H1 (cell line): ENCODE data around the gene ADPRHL1. TPM values are rescaled to one million over a fixed set of nuclear protein-coding genes. Genes with fewer than 3 reads are reported as not detected.

ENCODE experiments used
- CTCF ChIA-PET: fragments of 300-600 bp; sonication (Branson Sonifier 250); formaldehyde crosslinking; loops from one replicate; lab custom pipeline; 2021; ENCODE audit not compliant: partially characterized antibody; lab: Charles Lee
- POLR2A ChIA-PET: fragments of 300-600 bp; sonication (Branson Sonifier 250); formaldehyde crosslinking; loops from one replicate; lab custom pipeline; 2021; ENCODE audit warnings: inconsistent platforms; ENCODE audit not compliant: partially characterized antibody; lab: Charles Lee
- DNase-seq, 2 experiments: peaks; one replicate each; pipeline versions ENCODE4 v3.0.0 to v3.0.0-alpha.2; 2010 to 2022; ENCODE audit warnings: low spot score in 2 of 2, low read depth in 1 of 2, mixed read lengths in 1 of 2
- FAIRE-seq: peaks from 2 replicates; lab custom pipeline; 2011; peaks lifted over from hg19 to GRCh38; lab: Jason Lieb, UNC
- H2AFZ ChIP-seq: 2 replicates; pipeline ENCODE4 v1.8.1; 2012; ENCODE audit warnings: low read length, inconsistent platforms
- H2AK5ac ChIP-seq: 2 replicates; pipeline ENCODE4 v1.6.1; 2013; ENCODE audit warnings: low read depth, low read length
- H2BK120ac ChIP-seq: replicated peaks from 2 replicates; pipeline ENCODE3; 2013; ENCODE audit warnings: low read depth, low read length, inconsistent platforms
- H2BK12ac ChIP-seq: 2 replicates; pipeline ENCODE4 v1.6.1; 2013; ENCODE audit warnings: low read depth, low read length
- H2BK15ac ChIP-seq: 2 replicates; pipeline ENCODE4 v1.6.1; 2013; ENCODE audit warnings: low read length
- H2BK20ac ChIP-seq: 2 replicates; pipeline ENCODE4 v1.6.1; 2013; ENCODE audit warnings: low read length
- H2BK5ac ChIP-seq: 2 replicates; pipeline ENCODE4 v1.6.1; 2013; ENCODE audit warnings: low read depth, low read length
- H3K14ac ChIP-seq: 2 replicates; pipeline ENCODE4 v1.6.1; 2013; ENCODE audit warnings: inconsistent platforms; ENCODE audit not compliant: insufficient read length
- H3K18ac ChIP-seq: 2 replicates; pipeline ENCODE4 v1.6.1; 2013; ENCODE audit warnings: low read length; ENCODE audit errors: extremely low read depth
- H3K23ac ChIP-seq: 2 replicates; pipeline ENCODE4 v1.6.1; 2013; ENCODE audit warnings: inconsistent platforms; ENCODE audit not compliant: insufficient read length
- H3K23me2 ChIP-seq: 2 replicates; pipeline ENCODE4 v1.6.1; 2013; ENCODE audit warnings: low read depth, low read length
- H3K27ac ChIP-seq: 2 replicates; pipeline ENCODE4 v1.6.1; 2011; ENCODE audit warnings: low read depth, low read length, inconsistent platforms
- H3K27me3 ChIP-seq, 4 experiments: replicated peaks in 1 of 4; 1 replicate in 1 of 4; 2 replicates in 3 of 4; pipeline versions ENCODE4 v1.6.1 to v1.8.1; 2011 to 2013; ENCODE audit warnings: low read length in 3 of 4, mild to moderate bottlenecking in 3 of 4, inconsistent platforms in 2 of 4, mixed read lengths in 2 of 4, moderate library complexity in 1 of 4; ENCODE audit not compliant: control insufficient read depth in 3 of 4, insufficient read depth in 3 of 4; ENCODE audit errors: extremely low read depth in 1 of 4
- H3K36me3 ChIP-seq, 4 experiments: 2 replicates each; pipeline versions ENCODE4 v1.6.1 to v1.8.1; 2011 to 2013; ENCODE audit warnings: mild to moderate bottlenecking in 4 of 4, low read length in 3 of 4, moderate library complexity in 2 of 4, control low read depth in 1 of 4, inconsistent platforms in 1 of 4; ENCODE audit not compliant: insufficient read depth in 4 of 4, control insufficient read depth in 2 of 4
- H3K4ac ChIP-seq: replicated peaks from 2 replicates; pipeline ENCODE3; 2013; ENCODE audit warnings: low read length, low read depth, mixed read lengths, inconsistent platforms; ENCODE audit not compliant: insufficient read length
- H3K4me1 ChIP-seq, 4 experiments: replicated peaks in 1 of 4; 1 replicate in 1 of 4; 2 replicates in 3 of 4; pipeline versions ENCODE4 v1.6.1 to v1.8.1; 2011 to 2013; ENCODE audit warnings: low read length in 3 of 4, inconsistent platforms in 2 of 4, mixed read lengths in 1 of 4; ENCODE audit not compliant: insufficient read depth in 4 of 4, control insufficient read depth in 3 of 4
- H3K4me2 ChIP-seq, 2 experiments: 2 replicates each; pipeline versions ENCODE4 v1.6.1 to v1.8.1; 2011 to 2013; ENCODE audit warnings: low read depth in 2 of 2, low read length in 2 of 2, control low read depth in 1 of 2, inconsistent platforms in 1 of 2, mild to moderate bottlenecking in 1 of 2; ENCODE audit not compliant: insufficient read depth in 1 of 2
- H3K4me3 ChIP-seq, 4 experiments: fragments of 200-600, 300-600 bp in 1 of 4; sonication (generic), shearing (Covaris generic), sonication (Bioruptor Twin) in 1 of 4; 2 replicates each; pipeline versions ENCODE4 v1.5.1 to v1.8.1; 2011 to 2016; ENCODE audit warnings: low read length in 4 of 4, low read depth in 3 of 4, control low read depth in 2 of 4, inconsistent platforms in 2 of 4, mild to moderate bottlenecking in 2 of 4, mixed read lengths in 1 of 4, moderate library complexity in 1 of 4; ENCODE audit not compliant: insufficient read depth in 2 of 4; ENCODE audit errors: extremely low read depth in 1 of 4
- H3K56ac ChIP-seq: replicated peaks from 2 replicates; pipeline ENCODE3; 2013; ENCODE audit warnings: low read depth, mild to moderate bottlenecking, mixed read lengths, low read length, inconsistent platforms; ENCODE audit not compliant: insufficient read length
- H3K79me1 ChIP-seq: 2 replicates; pipeline ENCODE4 v1.6.1; 2013; ENCODE audit warnings: low read depth, low read length, control low read depth
- H3K79me2 ChIP-seq, 2 experiments: 2 replicates each; pipeline versions ENCODE4 v1.6.1 to v1.8.1; 2012 to 2013; ENCODE audit warnings: low read length in 2 of 2, mild to moderate bottlenecking in 2 of 2, inconsistent platforms in 1 of 2; ENCODE audit not compliant: insufficient read depth in 2 of 2, control insufficient read depth in 1 of 2
- H3K9ac ChIP-seq, 4 experiments: replicated peaks in 1 of 4; 1 replicate in 1 of 4; 2 replicates in 3 of 4; pipeline versions ENCODE4 v1.6.1 to v1.8.1; 2011 to 2013; ENCODE audit warnings: low read depth in 3 of 4, low read length in 3 of 4, control low read depth in 2 of 4, mild to moderate bottlenecking in 2 of 4, moderate library complexity in 2 of 4, inconsistent platforms in 1 of 4; ENCODE audit errors: extremely low read depth in 1 of 4
- H3K9me3 ChIP-seq, 2 experiments: 2 replicates each; pipeline versions ENCODE4 v1.6.1 to v1.8.1; 2012 to 2013; ENCODE audit warnings: mild to moderate bottlenecking in 2 of 2, moderate library complexity in 2 of 2, control low read depth in 1 of 2, inconsistent platforms in 1 of 2, low read depth in 1 of 2, low read length in 1 of 2, mixed read lengths in 1 of 2; ENCODE audit not compliant: insufficient read depth in 2 of 2
- H4K20me1 ChIP-seq, 2 experiments: replicated peaks in 1 of 2; 2 replicates each; pipeline versions ENCODE3 to v1.8.1; 2011 to 2013; ENCODE audit warnings: inconsistent platforms in 2 of 2, low read length in 2 of 2, mild to moderate bottlenecking in 1 of 2; ENCODE audit not compliant: insufficient read depth in 2 of 2, control insufficient read depth in 1 of 2
- H4K5ac ChIP-seq: 2 replicates; pipeline ENCODE4 v1.6.1; 2013; ENCODE audit warnings: low read length, low read depth, mixed read lengths, inconsistent platforms; ENCODE audit not compliant: insufficient read length
- H4K8ac ChIP-seq: 2 replicates; pipeline ENCODE4 v1.8.0; 2013; ENCODE audit warnings: mild to moderate bottlenecking, moderate library complexity, low read length, inconsistent platforms; ENCODE audit not compliant: insufficient read depth; ENCODE audit errors: extremely low read depth
- H4K91ac ChIP-seq: replicated peaks from 2 replicates; pipeline ENCODE3; 2013; ENCODE audit warnings: low read length, mixed read lengths, inconsistent platforms; ENCODE audit not compliant: insufficient read length
- ASH2L ChIP-seq: fragments of 200-600, 300-600 bp; sonication (generic); IDR thresholded peaks from one replicate; pipeline ENCODE4 v1.7.1; 2017; ENCODE audit warnings: low read length
- WGBS, 2 experiments: shearing (Covaris generic) in 1 of 2; methylation state at CpG; one replicate each; pipeline versions ENCODE4 v1.1.6 to v1.1.7; 2013 to 2015; ENCODE audit warnings: low lambda C conversion rate in 2 of 2, mixed read lengths in 2 of 2, inconsistent platforms in 1 of 2, low coverage in 1 of 2, missing lambda C conversion rate in 1 of 2; ENCODE audit not compliant: insufficient replicate concordance in 2 of 2, insufficient coverage in 1 of 2, insufficient read length in 1 of 2; ENCODE audit errors: extremely low coverage in 1 of 2, missing lambda C conversion rate in 1 of 2; 5-methylcytosine and 5-hydroxymethylcytosine counted together
- polyA plus RNA-seq, 7 experiments: library from polyadenylated mRNA; depleted of rRNA in 3 of 7; stranded (reverse) in 5 of 7; unstranded in 2 of 7; fragments of >200 nt in 5 of 7; fragments of 200-250 nt in 2 of 7; gene quantifications; 1 replicate in 5 of 7; 2 replicates in 1 of 7; 4 replicates in 1 of 7; pipeline versions ENCODE4 v1.2.1 to v1.2.3, GENCODE V29; 2011 to 2013; ENCODE audit warnings: missing spikeins in 2 of 7, mixed read lengths in 2 of 7
- total RNA-seq: library from RNA; stranded (reverse); fragmentation: NEBNext Ultra II Directional; extraction: Animal tissue kit (Norgen Biotek cat#: 25700); gene quantifications from 2 replicates; pipeline ENCODE4 v1.2.1, GENCODE V29; 2021

The ADPRHL1 gene
- total and polyA plus RNA-seq, 2 of the 8 experiments (the other 6 are each of a cell fraction or from before 2014, with no cell fraction given), result 0.74 to 1.7 TPM

DNA sequence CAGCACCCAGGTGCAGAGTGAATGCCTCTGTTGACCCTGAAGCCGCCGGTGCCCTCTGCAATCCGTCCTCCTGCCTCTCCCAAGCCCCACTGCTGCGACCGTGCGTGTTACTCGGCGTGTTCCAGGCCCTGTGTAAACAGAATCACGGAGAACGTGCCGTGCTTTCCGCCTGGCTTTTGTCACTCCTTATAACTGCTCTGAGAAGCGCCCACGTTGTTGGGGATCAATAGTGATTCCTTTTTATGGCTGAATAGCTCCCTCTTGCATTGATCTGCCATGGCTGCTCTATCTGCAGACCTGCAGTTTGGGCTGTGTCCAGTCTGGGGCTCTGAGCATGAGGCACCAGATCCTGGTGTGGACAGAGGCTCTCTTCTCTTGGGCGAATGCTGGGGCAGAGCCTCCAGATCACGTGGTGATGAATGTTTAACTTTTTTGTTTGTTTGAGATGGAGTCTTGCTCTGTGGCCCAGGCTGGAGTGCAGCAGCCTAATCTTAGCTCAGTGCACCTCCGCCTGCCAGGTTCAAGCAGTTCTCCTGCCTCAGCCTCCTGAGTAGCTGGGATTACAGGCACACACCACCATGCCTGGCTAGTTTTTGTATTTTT, 15.8 kb downstream of the ADPRHL1 start:
- Histone ChIP-seq H3K4ac (no peak overlapping the region), H3K23ac (no peak overlapping the region), H4K91ac (no peak overlapping the region), H4K8ac (peak overlapping the region; percentile 28; the same call in 1 of the 2 replicates), H3K4me3 (no peak overlapping the region), H3K14ac (no peak overlapping the region), H3K56ac (no peak overlapping the region), H4K20me1 (no peaks in the 10 kb centered on the region), H2AFZ (peak overlapping the region; percentile 70; the same call in 1 of the 2 replicates), H3K18ac (no peak overlapping the region), H3K27me3 (no peaks in the 10 kb centered on the region), H3K4me2 (no peak overlapping the region), H3K79me1 (no peaks in the 10 kb centered on the region), H3K9ac (no peak overlapping the region), H4K5ac (no peak overlapping the region), H3K79me2 (no peaks in the 10 kb centered on the region), H2BK15ac (no peak overlapping the region), H2BK120ac (no peak overlapping the region), H2AK5ac (no peak overlapping the region)
- no peak for FAIRE-seq
- POLR2A ChIA-PET, result no interaction called here
- no peak for DNase-seq
- CTCF ChIA-PET, result interaction anchor here (0.7 to 1.0 kb wide), 2 partner anchors 21 to 168 kb away, joined by 3 read pairs; no protein-coding TSS in a partner anchor
- no peak for TF ChIP-seq ASH2L
- TF ChIP-seq, all 59 proteins: peak for 0
- H3K9me3 ChIP-seq, result no peaks in the 10 kb centered on the region
- no peak overlapping the region for H2BK20ac ChIP-seq
- no peaks in the 10 kb centered on the region for H3K23me2 ChIP-seq
- no peak overlapping the region for H2BK12ac ChIP-seq
- no peak overlapping the region for H2BK5ac ChIP-seq
- 0 out of 8 replicates have a peak, but pooled peaks cover 0 to 2% (median 0%) of the 10 kb centered on the region in 4 experiments for H3K36me3 ChIP-seq
- H3K4me1 ChIP-seq, result no peaks in the 10 kb centered on the region
- no peak overlapping the region for H3K27ac ChIP-seq
- WGBS, 2 experiments, result 91% methylated on average over 17 of the region's 17 CpGs; no CpG with 5 or more reads in 1 of the 2 experiments
